Duodenal mucosa (tissue), 2 donors: ENCODE measurements around the gene HENMT1.
"Not testable (repeated sequence)": the region's sequence is repeated elsewhere in the genome, so short reads cannot be mapped to it uniquely, and the experiment has no call there.

Source experiments
- H3K27ac ChIP-seq: one replicate; pipeline ENCODE4 v1.7.0; 2013; ENCODE audit warnings: low read depth, low read length
- H3K27me3 ChIP-seq, 2 donors: one replicate each; pipeline ENCODE4 v1.7.0; 2013; ENCODE audit warnings: low read length in 2 of 2, control low read depth in 1 of 2; ENCODE audit not compliant: insufficient read depth in 2 of 2, control insufficient read depth in 1 of 2
- H3K36me3 ChIP-seq, 2 donors: one replicate each; pipeline ENCODE4 v1.7.0; 2013; ENCODE audit warnings: low read length in 2 of 2, control low read depth in 1 of 2; ENCODE audit not compliant: insufficient read depth in 2 of 2, control insufficient read depth in 1 of 2
- H3K4me1 ChIP-seq, 2 donors: one replicate each; pipeline ENCODE4 v1.7.0; 2013; ENCODE audit warnings: low read length in 2 of 2, control low read depth in 1 of 2; ENCODE audit not compliant: insufficient read depth in 2 of 2, control insufficient read depth in 1 of 2
- H3K4me3 ChIP-seq, 2 donors: one replicate each; pipeline ENCODE4 v1.7.0; 2013; ENCODE audit warnings: low read length in 2 of 2, low read depth in 1 of 2
- H3K9ac ChIP-seq, 2 donors: one replicate each; pipeline ENCODE4 v1.7.0; 2013; ENCODE audit warnings: low read length in 2 of 2, low read depth in 1 of 2
- H3K9me3 ChIP-seq, 2 donors: one replicate each; pipeline ENCODE4 v1.7.0; 2013; ENCODE audit warnings: low read length in 2 of 2, control low read depth in 1 of 2; ENCODE audit not compliant: control insufficient read depth in 1 of 2

Gene HENMT1

DNA sequence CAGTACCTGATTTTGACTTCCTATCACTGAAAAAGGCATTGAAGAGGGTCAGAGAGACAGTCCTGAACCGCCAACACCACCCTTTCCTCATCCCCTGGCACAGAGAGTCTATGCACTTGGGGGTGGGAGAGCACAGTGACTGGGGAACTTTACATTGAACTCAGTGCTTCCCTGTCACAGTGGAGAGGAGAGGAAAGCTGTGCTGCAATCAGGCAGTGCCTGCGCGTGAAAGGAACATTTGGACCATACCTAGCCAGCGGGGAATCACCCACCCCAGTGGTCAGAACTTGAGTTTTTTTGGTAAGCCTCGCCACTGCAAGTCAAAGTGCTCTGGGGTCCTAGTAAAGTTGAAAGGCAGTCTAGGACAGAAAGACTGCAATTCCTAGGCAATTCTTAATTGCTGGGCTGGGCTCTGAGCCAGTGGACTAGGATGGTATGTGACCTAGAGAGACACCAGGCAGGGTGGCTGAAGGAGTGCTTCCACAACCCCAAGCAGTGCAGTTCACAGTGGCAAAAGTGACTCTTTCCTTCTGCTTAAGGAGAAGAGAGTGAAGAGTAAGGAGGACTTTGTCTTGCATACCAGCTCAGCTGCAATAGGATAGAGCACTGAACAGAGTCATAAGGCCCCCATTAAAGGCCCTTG lies 9.4 kb upstream of the HENMT1 start:
- H3K4me3 ChIP-seq = no peak overlapping the region

DNA sequence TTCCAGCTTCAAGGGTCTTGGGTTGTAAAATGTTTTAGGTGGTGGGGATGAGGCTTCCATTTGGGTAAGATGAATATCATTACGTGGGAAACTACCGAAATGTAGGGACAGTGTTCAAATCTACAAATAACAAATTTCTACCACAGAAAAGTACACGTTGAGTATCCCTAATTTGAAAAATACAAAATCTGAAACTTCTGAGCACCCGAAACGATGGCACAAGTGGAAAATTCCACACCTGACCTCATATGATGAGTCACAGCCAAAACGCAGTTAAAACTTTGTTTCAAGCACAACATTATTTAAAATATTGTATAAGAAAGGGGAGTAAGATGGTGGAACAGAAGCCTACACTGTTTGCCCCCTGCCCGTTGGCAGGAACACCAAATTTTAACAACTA lies 8.8 kb upstream of the HENMT1 start:
- Histone ChIP-seq H3K9ac (no peak overlapping the region), H3K9me3 (no peaks in the 10 kb centered on the region), H3K27me3 (no peaks in the 10 kb centered on the region), H3K27ac (no peak overlapping the region), H3K4me3 (no peak overlapping the region), H3K4me1 (no peaks in the 10 kb centered on the region), H3K36me3 (no peaks in the 10 kb centered on the region)

More for the DNA sequence above, 9.4 kb upstream of the HENMT1 start:
- H3K27me3 ChIP-seq = no peaks in the 10 kb centered on the region
- no peaks in the 10 kb centered on the region for H3K9me3 ChIP-seq
- no peak overlapping the region for H3K9ac ChIP-seq
- no peak overlapping the region for H3K27ac ChIP-seq
- H3K36me3 ChIP-seq = no peaks in the 10 kb centered on the region
- H3K4me1 ChIP-seq = no peaks in the 10 kb centered on the region

DNA sequence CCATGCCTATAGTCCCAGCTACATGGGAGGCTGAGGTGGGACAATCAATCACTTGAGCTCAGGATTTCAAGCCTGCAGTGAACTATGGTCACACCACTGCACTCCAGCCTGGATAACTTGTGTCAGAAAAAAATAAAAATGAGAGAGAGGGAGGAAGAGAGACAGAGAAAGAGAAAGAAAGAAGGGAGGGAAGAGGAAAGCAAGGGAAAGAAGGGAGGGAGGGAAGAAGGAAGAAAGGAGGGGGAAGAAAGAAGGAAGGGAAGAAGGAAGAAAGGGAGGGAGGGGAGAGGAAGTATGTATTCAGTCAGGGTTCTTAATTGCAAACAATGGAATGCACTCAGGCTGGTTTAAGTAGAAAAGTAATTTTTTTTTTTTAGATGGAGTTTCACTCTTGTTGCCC lies 7.9 kb upstream of the HENMT1 start:
- Histone ChIP-seq H3K27me3 (no peaks in the 10 kb centered on the region), H3K36me3 (no peaks in the 10 kb centered on the region), H3K9ac (no peak overlapping the region), H3K9me3 (no peaks in the 10 kb centered on the region), H3K27ac (no peak overlapping the region), H3K4me1 (no peaks in the 10 kb centered on the region), H3K4me3 (no peak overlapping the region)

DNA sequence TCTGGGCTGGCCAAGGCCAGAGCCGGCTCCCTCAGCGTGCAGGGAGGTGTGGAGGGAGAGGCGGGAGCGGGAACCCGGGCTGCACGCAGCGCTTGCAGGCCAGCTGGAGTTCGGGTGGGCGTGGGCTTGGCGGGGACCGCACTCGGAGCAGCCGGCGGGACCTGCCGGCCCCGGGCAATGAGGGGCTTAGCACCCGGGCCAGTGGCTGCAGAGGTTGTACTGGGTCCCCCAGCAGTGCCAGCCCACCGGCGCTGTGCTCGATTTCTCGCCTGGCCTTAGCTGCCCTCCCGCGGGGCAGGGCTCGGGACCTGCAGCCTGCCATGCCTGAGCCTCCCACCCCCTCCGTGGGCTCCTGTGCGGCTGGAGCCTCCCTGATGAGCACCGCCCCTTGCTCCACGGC lies 6.5 kb upstream of the HENMT1 start:
- not testable (repeated sequence) for H3K9ac ChIP-seq, H3K27ac ChIP-seq, H3K36me3 ChIP-seq, H3K4me3 ChIP-seq, H3K27me3 ChIP-seq, H3K9me3 ChIP-seq, H3K4me1 ChIP-seq

DNA sequence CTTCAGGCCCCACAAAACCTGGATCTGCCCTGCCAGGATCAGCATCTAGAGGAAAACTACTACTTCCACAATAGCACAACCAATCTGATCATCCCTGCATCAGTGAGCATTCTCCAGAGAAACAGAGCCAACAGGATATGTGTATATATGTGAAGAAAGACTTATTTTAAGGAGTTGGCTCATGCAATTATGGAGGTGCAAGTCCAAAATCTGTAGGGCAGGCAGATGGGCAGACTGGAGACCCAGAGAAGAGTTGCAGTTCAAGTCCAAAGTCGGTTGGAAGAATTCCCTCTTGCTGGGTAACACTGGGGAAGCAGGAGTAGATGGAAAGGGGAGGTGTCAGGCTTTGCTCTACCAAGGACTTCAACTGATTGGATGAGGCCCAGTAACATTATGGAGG lies 4.9 kb upstream of the HENMT1 start:
- Histone ChIP-seq H3K27ac (no peak overlapping the region), H3K4me3 (no peak overlapping the region), H3K9me3 (no peaks in the 10 kb centered on the region), H3K9ac (no peak overlapping the region), H3K27me3 (no peaks in the 10 kb centered on the region), H3K4me1 (peaks cover 0 to 5% of the 10 kb centered on the region in 2 donors), H3K36me3 (no peaks in the 10 kb centered on the region)

DNA sequence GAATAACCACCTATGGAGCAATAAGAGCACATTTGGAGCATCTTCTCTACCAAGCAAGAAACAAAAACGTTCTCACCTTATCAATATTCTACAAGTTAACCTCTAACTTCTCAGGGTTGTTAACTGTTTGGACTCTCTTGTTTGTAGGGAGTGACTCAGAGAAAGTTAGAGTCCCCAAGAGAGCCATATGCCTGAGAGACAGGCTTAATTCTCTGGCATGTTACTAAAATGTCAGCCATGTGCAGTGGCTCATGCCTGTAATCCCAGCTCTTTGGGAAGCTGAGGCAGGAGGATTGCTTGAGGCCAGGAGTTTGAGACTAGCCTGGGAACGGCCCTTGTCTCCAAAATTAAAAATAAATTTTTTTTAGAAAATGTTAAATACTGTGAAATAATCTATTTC lies 4.2 kb upstream of the HENMT1 start:
- Histone ChIP-seq H3K27me3 (no peaks in the 10 kb centered on the region), H3K36me3 (no peaks in the 10 kb centered on the region), H3K9ac (no peak overlapping the region), H3K4me1 (peaks cover 0 to 5% of the 10 kb centered on the region in 2 donors), H3K27ac (no peak overlapping the region), H3K4me3 (no peak overlapping the region), H3K9me3 (no peaks in the 10 kb centered on the region)

DNA sequence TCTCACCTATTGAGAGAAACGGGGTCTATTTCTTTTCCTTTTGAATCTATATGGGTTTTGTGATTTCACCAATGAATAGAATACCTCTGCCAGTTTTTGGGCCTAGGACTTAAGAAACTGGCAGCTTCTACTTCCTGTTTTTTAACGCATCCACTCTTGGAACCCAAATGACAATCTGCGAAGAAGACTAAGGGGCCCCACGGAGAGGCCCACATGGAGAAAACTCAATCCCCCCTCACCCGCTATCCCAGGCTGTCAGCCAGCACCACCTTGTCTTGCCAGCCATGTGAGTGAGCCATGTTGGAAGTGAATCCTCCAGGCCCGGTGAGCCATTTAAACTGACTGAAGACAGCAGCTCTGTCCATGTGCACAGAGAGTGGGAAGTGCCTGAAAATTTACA lies 3.6 kb upstream of the HENMT1 start:
- H3K27me3 ChIP-seq = no peaks in the 10 kb centered on the region

DNA sequence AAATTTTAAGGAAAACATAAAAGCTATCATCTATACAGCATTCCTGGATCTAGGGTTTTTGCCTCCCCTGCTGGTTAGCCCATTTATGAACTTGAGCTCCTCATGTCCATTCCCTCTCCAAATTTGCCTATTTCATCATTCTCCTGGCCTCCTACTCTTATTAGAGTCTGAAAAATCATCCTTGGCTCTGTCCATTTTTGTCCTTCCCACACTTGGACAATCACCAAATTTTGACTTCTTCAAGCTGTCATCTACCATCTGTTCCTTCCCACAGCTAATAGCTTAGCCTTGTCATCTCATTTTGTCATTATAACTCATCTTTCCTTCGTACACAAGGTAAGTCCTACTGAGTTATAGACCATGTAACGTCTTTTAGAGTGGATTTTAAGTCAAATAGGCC lies 2.2 kb upstream of the HENMT1 start:
- no peaks in the 10 kb centered on the region for H3K27me3 ChIP-seq
- H3K27ac ChIP-seq = no peak overlapping the region
- no peaks in the 10 kb centered on the region for H3K9me3 ChIP-seq
- H3K4me3 ChIP-seq = no peak overlapping the region
- no peak overlapping the region for H3K9ac ChIP-seq
- no peaks in the 10 kb centered on the region for H3K36me3 ChIP-seq
- H3K4me1 ChIP-seq = peaks cover 0 to 5% of the 10 kb centered on the region in 2 donors

More for the DNA sequence above, 3.6 kb upstream of the HENMT1 start:
- no peaks in the 10 kb centered on the region for H3K36me3 ChIP-seq
- no peak overlapping the region for H3K27ac ChIP-seq
- H3K9me3 ChIP-seq = no peaks in the 10 kb centered on the region
- H3K4me1 ChIP-seq = peaks cover 0 to 5% of the 10 kb centered on the region in 2 donors
- no peak overlapping the region for H3K9ac ChIP-seq
- H3K4me3 ChIP-seq = no peak overlapping the region

DNA sequence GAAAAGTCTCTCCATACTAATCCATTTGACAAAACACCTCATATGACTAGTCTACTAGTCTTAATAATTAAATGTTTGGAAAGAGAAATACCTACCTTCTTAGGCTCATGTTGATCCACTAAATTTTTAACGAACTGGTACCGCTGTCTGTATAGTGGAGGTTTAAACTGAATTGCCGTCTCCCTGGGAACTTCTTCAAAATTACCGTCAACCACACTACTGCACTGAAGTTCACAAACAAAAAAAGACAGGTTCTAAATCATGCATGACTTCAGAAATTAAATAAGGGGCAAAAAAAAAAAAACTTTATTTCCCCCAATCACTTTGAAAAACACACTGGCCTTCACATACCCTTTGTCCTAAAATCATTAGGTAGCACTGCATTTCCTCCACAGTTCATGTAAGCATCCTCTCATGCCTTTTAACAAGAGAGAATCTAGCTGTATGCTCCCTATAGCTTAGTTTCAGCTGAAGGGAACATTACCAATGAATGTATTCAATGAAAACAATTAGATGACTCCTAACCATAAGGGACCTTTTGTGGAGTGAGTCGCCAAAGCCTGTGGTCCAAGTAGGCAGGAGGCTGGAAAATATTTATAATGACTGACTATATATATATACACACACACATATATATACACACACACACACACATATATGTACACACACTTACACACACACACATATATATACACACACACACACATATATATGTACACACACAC lies 3.4 kb downstream of the HENMT1 start:
- Histone ChIP-seq H3K9ac (no peak overlapping the region), H3K4me3 (no peak overlapping the region), H3K27ac (no peak overlapping the region), H3K27me3 (no peaks in the 10 kb centered on the region), H3K9me3 (no peaks in the 10 kb centered on the region), H3K36me3 (no peaks in the 10 kb centered on the region), H3K4me1 (peaks cover 0 to 5% of the 10 kb centered on the region in 2 donors)

DNA sequence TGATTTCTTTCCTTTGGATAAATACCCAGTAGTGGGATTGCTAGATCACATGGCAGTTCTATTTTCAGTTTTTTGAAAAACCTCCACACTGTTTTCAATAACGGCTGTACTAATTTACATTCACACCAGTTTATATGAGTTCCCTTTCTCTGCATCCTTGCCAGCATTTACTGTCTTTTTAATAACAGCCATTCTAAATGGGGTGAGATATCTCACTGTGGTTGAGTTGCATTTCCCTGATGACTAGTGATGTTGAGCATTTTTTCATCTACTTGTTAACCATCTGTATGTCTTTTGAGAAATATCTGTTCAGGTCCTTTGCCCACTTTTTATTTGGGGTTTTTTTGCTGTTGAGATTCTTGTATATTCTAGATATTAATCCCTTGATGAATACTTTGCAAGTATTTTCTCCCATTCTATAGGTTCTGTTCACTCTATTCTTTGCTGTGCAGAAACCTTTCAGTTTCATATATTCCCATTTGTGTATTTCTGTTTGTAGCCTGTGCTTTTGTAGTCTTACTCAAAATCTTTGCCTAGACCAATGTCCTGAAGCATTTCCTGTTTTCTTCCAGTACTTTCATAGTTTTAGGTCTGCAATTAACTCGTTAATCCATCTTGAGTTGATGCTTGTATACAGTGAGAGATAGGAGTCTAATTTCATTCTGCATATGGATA lies 7.3 kb downstream of the HENMT1 start:
- Histone ChIP-seq H3K4me3 (no peak overlapping the region), H3K9ac (no peak overlapping the region), H3K36me3 (no peaks in the 10 kb centered on the region), H3K9me3 (no peaks in the 10 kb centered on the region), H3K4me1 (no peaks in the 10 kb centered on the region), H3K27me3 (no peaks in the 10 kb centered on the region), H3K27ac (no peak overlapping the region)
